GM12878 (cell line): Measurements from ENCODE around the gene C1QTNF8. TPM values are rescaled to one million over a fixed set of nuclear protein-coding genes. Genes with fewer than 3 reads are reported as not detected.

ENCODE experiments used
- ATAC-seq: fragments of 200-7000 bp; cut with Tn5 transposase; 3 replicates; pipeline ENCODE4 v1.9.1; 2020; ENCODE audit warnings: mild to moderate bottlenecking, moderate library complexity
- BruUV-seq: library from RNA; stranded (reverse); fragments of 400-500 nt; replicated peaks from 2 replicates; lab custom pipeline; 2021; lab: Mats Ljungman, UMichigan
- CTCF ChIA-PET: fragments of 300-600 bp; sonication (Branson Sonifier 250); formaldehyde crosslinking; extraction: SDS; loops from one replicate; lab custom pipeline; 2021; ENCODE audit warnings: inconsistent platforms; lab: Yijun Ruan, JAX
- POLR2A ChIA-PET: fragments of 350-600 bp; formaldehyde crosslinking; extraction: SDS; loops from one replicate; lab custom pipeline; 2021; ENCODE audit warnings: inconsistent platforms; lab: Charles Lee
- RAD21 ChIA-PET: fragments of 300-600 bp; sonication (Branson Sonifier 250); formaldehyde crosslinking; loops from one replicate; lab custom pipeline; 2023; ENCODE audit warnings: antibody characterized with exemption; ENCODE audit not compliant: unreplicated experiment; lab: Charles Lee
- SMC1A ChIA-PET: fragments of 300-600 bp; sonication (Branson Sonifier 250); formaldehyde crosslinking; loops from one replicate; lab custom pipeline; 2023; ENCODE audit not compliant: unreplicated experiment, uncharacterized antibody; lab: Charles Lee
- DNase-seq: peaks from one replicate; pipeline ENCODE4 v3.0.0-alpha.2; 2011; ENCODE audit warnings: low read depth, low spot score
- FAIRE-seq: peaks from 3 replicates; lab custom pipeline; 2011; peaks lifted over from hg19 to GRCh38; lab: Jason Lieb, UNC
- H2AFZ ChIP-seq: 2 replicates; pipeline ENCODE4 v1.6.0; 2011; ENCODE audit warnings: low read depth, low read length, control low read depth; ENCODE audit not compliant: control insufficient read depth
- H3K27ac ChIP-seq: 2 replicates; pipeline ENCODE4 v1.5.1; 2011; ENCODE audit warnings: control low read depth; ENCODE audit not compliant: control insufficient read depth, insufficient read depth
- H3K27me3 ChIP-seq, 2 experiments: replicated peaks in 1 of 2; 2 replicates each; pipeline versions ENCODE4 v1.6.0 to v1.6.1; 2011; ENCODE audit warnings: low read length in 1 of 2; ENCODE audit not compliant: control insufficient read depth in 2 of 2, insufficient read depth in 2 of 2
- H3K36me3 ChIP-seq, 2 experiments: 2 replicates each; pipeline ENCODE4 v1.5.1; 2011; ENCODE audit warnings: low read length in 1 of 2; ENCODE audit not compliant: control insufficient read depth in 2 of 2, insufficient read depth in 2 of 2
- H3K4me1 ChIP-seq: 2 replicates; pipeline ENCODE4 v1.6.1; 2011; ENCODE audit warnings: mild to moderate bottlenecking, low read length, moderate library complexity, mixed read lengths; ENCODE audit not compliant: control insufficient read depth, insufficient read depth
- H3K4me2 ChIP-seq: 2 replicates; pipeline ENCODE4 v1.6.0; 2011; ENCODE audit warnings: control low read depth; ENCODE audit not compliant: control insufficient read depth, insufficient read depth
- H3K4me3 ChIP-seq: fragments of 200-600 bp; sonication (generic); 2 replicates; pipeline ENCODE4 v1.5.1; 2016
- H3K79me2 ChIP-seq: 2 replicates; pipeline ENCODE4 v1.6.0; 2011; ENCODE audit warnings: low read length; ENCODE audit not compliant: control insufficient read depth, insufficient read depth
- H3K9ac ChIP-seq: 2 replicates; pipeline ENCODE4 v1.8.0; 2011; ENCODE audit warnings: low read length, control low read depth, mixed read lengths; ENCODE audit not compliant: control insufficient read depth, insufficient read depth
- H3K9me3 ChIP-seq: replicated peaks from 3 replicates; pipeline ENCODE4 v1.5.1; 2011; ENCODE audit warnings: mild to moderate bottlenecking, low read length; ENCODE audit not compliant: control insufficient read depth, insufficient read depth
- H4K20me1 ChIP-seq: 2 replicates; pipeline ENCODE4 v1.6.0; 2011; ENCODE audit not compliant: control insufficient read depth, insufficient read depth
- BMI1 ChIP-seq: fragments of 450-650 bp; IDR thresholded peaks from 2 replicates; pipeline ENCODE4 v1.6.1; 2016; ENCODE audit warnings: mild to moderate bottlenecking, moderate library complexity, borderline replicate concordance
- CEBPB ChIP-seq, 2 experiments: fragments of 150-350 bp in 1 of 2; IDR thresholded peaks; 2 replicates each; pipeline ENCODE4 v1.6.1; 2012 to 2014; ENCODE audit warnings: low read depth in 2 of 2, low read length in 2 of 2, borderline replicate concordance in 1 of 2, inconsistent platforms in 1 of 2
- CHD2 ChIP-seq: IDR thresholded peaks from 2 replicates; pipeline ENCODE4 v1.6.1; 2011; ENCODE audit warnings: low read depth, low read length, improper control_type of control experiment, borderline replicate concordance
- HDGF ChIP-seq: fragments of 450-650 bp; IDR thresholded peaks from 2 replicates; pipeline ENCODE4 v1.6.1; 2016; ENCODE audit warnings: antibody characterized with exemption
- JUND ChIP-seq: IDR thresholded peaks from 2 replicates; pipeline ENCODE4 v1.6.1; 2012; ENCODE audit warnings: low read depth, mild to moderate bottlenecking, low read length, improper control_type of control experiment, moderate library complexity
- MEF2A ChIP-seq: IDR thresholded peaks from 2 replicates; pipeline ENCODE4 v1.6.1; 2011; ENCODE audit warnings: low read depth, mild to moderate bottlenecking, low read length, moderate library complexity; ENCODE audit not compliant: insufficient read depth
- NR2C1 ChIP-seq: fragments of 450-650 bp; IDR thresholded peaks from 2 replicates; pipeline ENCODE4 v1.6.1; 2017; ENCODE audit warnings: antibody characterized with exemption, mild to moderate bottlenecking, moderate library complexity
- RBBP5 ChIP-seq: fragments of 200-600 bp; sonication (generic); conservative IDR thresholded peaks from 2 replicates; pipeline ENCODE4 v1.6.1; 2016
- SPI1 ChIP-seq: IDR thresholded peaks from 2 replicates; pipeline ENCODE4 v1.6.1; 2011; ENCODE audit warnings: low read depth, mild to moderate bottlenecking, low read length, moderate library complexity, borderline replicate concordance; ENCODE audit not compliant: insufficient read depth
- TCF12 ChIP-seq: IDR thresholded peaks from 2 replicates; pipeline ENCODE4 v1.6.1; 2011; ENCODE audit warnings: low read depth, mild to moderate bottlenecking, low read length
- ZNF217 ChIP-seq: fragments of 450-650 bp; IDR thresholded peaks from 2 replicates; pipeline ENCODE4 v1.6.1; 2017; ENCODE audit warnings: antibody characterized with exemption, mild to moderate bottlenecking
- ZNF274 ChIP-seq: IDR thresholded peaks from one replicate; pipeline ENCODE4 v1.8.0; 2011; ENCODE audit not compliant: insufficient read length, insufficient read depth
- ZNF384 ChIP-seq: IDR thresholded peaks from 2 replicates; pipeline ENCODE4 v1.6.1; 2012; ENCODE audit warnings: low read depth, mild to moderate bottlenecking, low read length, improper control_type of control experiment, borderline replicate concordance
- WGBS: methylation state at CpG from one replicate; pipeline ENCODE4 v1.1.6; 2016; ENCODE audit warnings: low lambda C conversion rate; ENCODE audit not compliant: insufficient replicate concordance, insufficient coverage; ENCODE audit errors: missing lambda C conversion rate; 5-methylcytosine and 5-hydroxymethylcytosine counted together
- in situ Hi-C: fragments of 300-500 bp; cut with MboI; formaldehyde crosslinking; loops from 9 replicates; pipeline ENCODE4 v1.14.3; 2018; ENCODE audit warnings: mixed read lengths
- intact Hi-C: fragments of 100-400 bp; cut with micrococcal nuclease; formaldehyde crosslinking; loops from one replicate; pipeline ENCODE4 v1.14.2; 2022; ENCODE audit not compliant: unreplicated experiment
- polyA plus RNA-seq, 11 experiments: library from polyadenylated mRNA; depleted of rRNA in 4 of 11; unstranded in 6 of 11; stranded (reverse) in 5 of 11; fragments of >200 nt; fragmentation: Nextera tagmentation in 4 of 11; fragmentation: Illumina TruSeq in 1 of 11; extraction: Ambion mirVana in 4 of 11; extraction: Trizol in 1 of 11; gene quantifications; 1 replicate in 1 of 11; 2 replicates in 10 of 11; pipeline versions ENCODE4 v1.2.1 to v1.2.3, GENCODE V29; 2011 to 2016; ENCODE audit warnings: inconsistent platforms in 2 of 11, missing spikeins in 2 of 11, low read depth in 1 of 11
- total RNA-seq, 4 experiments: library from RNA; depleted of rRNA in 3 of 4; stranded (reverse); fragments of >200 nt in 3 of 4; fragmentation: Illumina TruSeq in 1 of 4; extraction: Trizol in 1 of 4; gene quantifications; 2 replicates each; pipeline versions ENCODE4 v1.2.1 to v1.2.3, GENCODE V29; 2013 to 2021
- TF ChIP-seq, protein P1 (sequence below): fragments of 450-650 bp; IDR thresholded peaks from 2 replicates; pipeline ENCODE4 v1.6.1; 2017; ENCODE audit warnings: borderline replicate concordance
- TF ChIP-seq, protein P2 (sequence below), 3 experiments: IDR thresholded peaks in 2 of 3; conservative IDR thresholded peaks in 1 of 3; 2 replicates each; pipeline ENCODE4 v1.5.1; 2011; ENCODE audit warnings: low read depth in 3 of 3, low read length in 3 of 3, mild to moderate bottlenecking in 3 of 3, control low read depth in 2 of 3, moderate library complexity in 2 of 3, inconsistent platforms in 1 of 3, mixed read lengths in 1 of 3; ENCODE audit not compliant: control insufficient read depth in 2 of 3, insufficient read depth in 1 of 3; ENCODE audit errors: extremely low read depth in 1 of 3
- TF ChIP-seq, protein P3 (sequence below): fragments of 450-650 bp; IDR thresholded peaks from 2 replicates; pipeline ENCODE4 v1.6.1; 2017; ENCODE audit warnings: mild to moderate bottlenecking, low read depth, inconsistent platforms; ENCODE audit not compliant: poor library complexity, severe bottlenecking

C1QTNF8 gene
- total and polyA plus RNA-seq, 10 of the 15 experiments (the other 5 are each of a cell fraction or from before 2014, with no cell fraction given), result not detected

DNA sequence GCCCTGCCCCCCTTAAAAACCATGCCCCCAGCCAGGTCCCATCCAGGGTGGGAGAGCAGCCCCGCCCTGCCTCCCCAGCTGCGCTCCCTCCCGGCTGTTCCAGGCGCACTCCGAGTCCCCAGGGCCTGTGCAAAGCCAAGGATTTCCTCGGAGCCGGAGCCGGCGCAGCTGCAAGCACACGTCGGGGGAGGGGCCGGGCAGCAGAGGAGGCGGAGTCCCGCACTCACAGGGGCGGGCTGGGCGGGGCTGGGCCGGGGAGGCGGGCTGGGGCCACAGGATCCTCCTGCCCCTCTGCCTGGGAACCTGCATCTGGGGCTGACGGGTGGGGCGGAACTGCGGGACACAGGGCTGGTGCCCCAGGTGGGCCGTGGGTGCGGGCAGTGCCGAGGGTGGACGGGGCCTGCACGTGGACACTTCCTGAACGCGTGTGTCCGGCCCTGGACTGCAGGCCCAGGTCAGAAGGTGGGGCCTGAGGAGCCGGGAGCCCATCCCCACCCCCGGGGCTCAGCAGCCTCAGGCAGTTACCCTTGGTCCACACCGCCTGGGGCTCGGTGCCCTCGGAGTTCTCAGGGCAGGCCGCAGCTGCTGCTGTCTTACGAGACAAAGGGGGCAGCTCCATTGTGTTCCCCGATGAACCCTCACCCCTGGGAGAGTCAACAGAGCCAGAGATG is 47.5 kb downstream of the C1QTNF8 start (continued):
- no peak for TF ChIP-seq ZNF384
- TF ChIP-seq NR2C1, result no peak
- TF ChIP-seq ZNF274, result no peak
- no peak for TF ChIP-seq BMI1
- TF ChIP-seq HDGF, result no peak
- no peak for TF ChIP-seq SPI1
- no peak for TF ChIP-seq CHD2

DNA sequence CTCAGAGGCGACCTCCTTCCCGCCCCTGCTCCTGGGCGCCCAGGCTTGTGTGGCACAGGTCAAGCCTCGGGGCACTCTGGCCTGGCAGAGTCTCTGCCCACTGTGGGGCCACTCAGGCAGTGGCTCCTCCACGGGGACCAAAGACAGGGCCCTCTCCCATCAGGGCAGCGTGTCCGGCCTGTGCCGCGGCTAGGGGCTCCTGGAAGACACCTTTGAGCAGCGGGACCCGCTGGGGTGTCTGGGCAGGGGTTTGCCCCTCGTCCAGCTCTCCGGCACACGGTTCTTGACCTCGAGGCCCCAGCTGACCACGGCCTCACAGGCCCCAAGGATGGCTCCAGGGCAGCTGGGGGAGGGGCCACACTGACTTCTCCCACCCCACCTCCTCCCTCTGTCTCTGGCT is 48.2 kb downstream of the C1QTNF8 start:
- no TSS peak for BruUV-seq

More for the DNA sequence above, 48.2 kb downstream of the C1QTNF8 start:
- Histone ChIP-seq H3K9me3 (no peaks in the 10 kb centered on the region), H3K27me3 (no peaks in the 10 kb centered on the region), H3K4me3 (no peak overlapping the region), H4K20me1 (no peaks in the 10 kb centered on the region), H3K79me2 (no peaks in the 10 kb centered on the region), H3K4me1 (no peaks in the 10 kb centered on the region), H3K36me3 (no peaks in the 10 kb centered on the region), H3K9ac (no peak overlapping the region), H3K4me2 (no peak overlapping the region), H2AFZ (no peak overlapping the region), H3K27ac (no peak overlapping the region)
- SMC1A ChIA-PET, result no interaction called here
- in situ Hi-C loops (no loop called here), intact Hi-C loops (no loop called here)
- DNase-seq (no peak), FAIRE-seq (no peak), ATAC-seq (no peak)
- CTCF ChIA-PET, result no interaction called here
- WGBS, result 37% methylated on average over 16 of the region's 16 CpGs
- POLR2A ChIA-PET, result interaction anchor here (0.6 kb wide), 1 partner anchor 259 kb away, joined by 4 read pairs; the partner anchor contains the start of gene CHTF18
- RAD21 ChIA-PET, result no interaction called here
- TF ChIP-seq ZNF217, result no peak
- TF ChIP-seq RBBP5, result no peak
- no peak for TF ChIP-seq JUND
- TF ChIP-seq TCF12, result no peak
- TF ChIP-seq, protein P1, sequence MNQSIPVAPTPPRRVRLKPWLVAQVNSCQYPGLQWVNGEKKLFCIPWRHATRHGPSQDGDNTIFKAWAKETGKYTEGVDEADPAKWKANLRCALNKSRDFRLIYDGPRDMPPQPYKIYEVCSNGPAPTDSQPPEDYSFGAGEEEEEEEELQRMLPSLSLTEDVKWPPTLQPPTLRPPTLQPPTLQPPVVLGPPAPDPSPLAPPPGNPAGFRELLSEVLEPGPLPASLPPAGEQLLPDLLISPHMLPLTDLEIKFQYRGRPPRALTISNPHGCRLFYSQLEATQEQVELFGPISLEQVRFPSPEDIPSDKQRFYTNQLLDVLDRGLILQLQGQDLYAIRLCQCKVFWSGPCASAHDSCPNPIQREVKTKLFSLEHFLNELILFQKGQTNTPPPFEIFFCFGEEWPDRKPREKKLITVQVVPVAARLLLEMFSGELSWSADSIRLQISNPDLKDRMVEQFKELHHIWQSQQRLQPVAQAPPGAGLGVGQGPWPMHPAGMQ, result no peak
- TF ChIP-seq CEBPB (IDR thresholded peaks at IDR 0.05; ENCODE audit: borderline replicate concordance in 1 of 2, low read depth in 2 of 2, low read length in 2 of 2), result no peak
- TF ChIP-seq BMI1, result no peak
- TF ChIP-seq MEF2A, result no peak
- TF ChIP-seq, protein P2, sequence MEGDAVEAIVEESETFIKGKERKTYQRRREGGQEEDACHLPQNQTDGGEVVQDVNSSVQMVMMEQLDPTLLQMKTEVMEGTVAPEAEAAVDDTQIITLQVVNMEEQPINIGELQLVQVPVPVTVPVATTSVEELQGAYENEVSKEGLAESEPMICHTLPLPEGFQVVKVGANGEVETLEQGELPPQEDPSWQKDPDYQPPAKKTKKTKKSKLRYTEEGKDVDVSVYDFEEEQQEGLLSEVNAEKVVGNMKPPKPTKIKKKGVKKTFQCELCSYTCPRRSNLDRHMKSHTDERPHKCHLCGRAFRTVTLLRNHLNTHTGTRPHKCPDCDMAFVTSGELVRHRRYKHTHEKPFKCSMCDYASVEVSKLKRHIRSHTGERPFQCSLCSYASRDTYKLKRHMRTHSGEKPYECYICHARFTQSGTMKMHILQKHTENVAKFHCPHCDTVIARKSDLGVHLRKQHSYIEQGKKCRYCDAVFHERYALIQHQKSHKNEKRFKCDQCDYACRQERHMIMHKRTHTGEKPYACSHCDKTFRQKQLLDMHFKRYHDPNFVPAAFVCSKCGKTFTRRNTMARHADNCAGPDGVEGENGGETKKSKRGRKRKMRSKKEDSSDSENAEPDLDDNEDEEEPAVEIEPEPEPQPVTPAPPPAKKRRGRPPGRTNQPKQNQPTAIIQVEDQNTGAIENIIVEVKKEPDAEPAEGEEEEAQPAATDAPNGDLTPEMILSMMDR (IDR thresholded peaks at IDR 0.05 in 2 of 3, conservative IDR thresholded peaks at IDR 0.05 in 1 of 3; ENCODE audit: control insufficient read depth in 2 of 3, extremely low read depth in 1 of 3, insufficient read depth in 1 of 3, low read depth in 3 of 3, low read length in 3 of 3), result no peak
- TF ChIP-seq, protein P3, sequence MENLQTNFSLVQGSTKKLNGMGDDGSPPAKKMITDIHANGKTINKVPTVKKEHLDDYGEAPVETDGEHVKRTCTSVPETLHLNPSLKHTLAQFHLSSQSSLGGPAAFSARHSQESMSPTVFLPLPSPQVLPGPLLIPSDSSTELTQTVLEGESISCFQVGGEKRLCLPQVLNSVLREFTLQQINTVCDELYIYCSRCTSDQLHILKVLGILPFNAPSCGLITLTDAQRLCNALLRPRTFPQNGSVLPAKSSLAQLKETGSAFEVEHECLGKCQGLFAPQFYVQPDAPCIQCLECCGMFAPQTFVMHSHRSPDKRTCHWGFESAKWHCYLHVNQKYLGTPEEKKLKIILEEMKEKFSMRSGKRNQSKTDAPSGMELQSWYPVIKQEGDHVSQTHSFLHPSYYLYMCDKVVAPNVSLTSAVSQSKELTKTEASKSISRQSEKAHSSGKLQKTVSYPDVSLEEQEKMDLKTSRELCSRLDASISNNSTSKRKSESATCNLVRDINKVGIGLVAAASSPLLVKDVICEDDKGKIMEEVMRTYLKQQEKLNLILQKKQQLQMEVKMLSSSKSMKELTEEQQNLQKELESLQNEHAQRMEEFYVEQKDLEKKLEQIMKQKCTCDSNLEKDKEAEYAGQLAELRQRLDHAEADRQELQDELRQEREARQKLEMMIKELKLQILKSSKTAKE, result no peak
